GM12878 (cell line): ENCODE results near the gene PTPRC. TPM values are rescaled to one million over a fixed set of nuclear protein-coding genes. Genes with fewer than 3 reads are reported as not detected.

Experiments
- ATAC-seq: fragments of 200-7000 bp; cut with Tn5 transposase; 3 replicates; pipeline ENCODE4 v1.9.1; 2020; ENCODE audit warnings: mild to moderate bottlenecking, moderate library complexity
- BruUV-seq: library from RNA; stranded (reverse); fragments of 400-500 nt; replicated peaks from 2 replicates; lab custom pipeline; 2021; lab: Mats Ljungman, UMichigan
- CTCF ChIA-PET: fragments of 300-600 bp; sonication (Branson Sonifier 250); formaldehyde crosslinking; extraction: SDS; loops from one replicate; lab custom pipeline; 2021; ENCODE audit warnings: inconsistent platforms; lab: Yijun Ruan, JAX
- POLR2A ChIA-PET: fragments of 350-600 bp; formaldehyde crosslinking; extraction: SDS; loops from one replicate; lab custom pipeline; 2021; ENCODE audit warnings: inconsistent platforms; lab: Charles Lee
- RAD21 ChIA-PET: fragments of 300-600 bp; sonication (Branson Sonifier 250); formaldehyde crosslinking; loops from one replicate; lab custom pipeline; 2023; ENCODE audit warnings: antibody characterized with exemption; ENCODE audit not compliant: unreplicated experiment; lab: Charles Lee
- SMC1A ChIA-PET: fragments of 300-600 bp; sonication (Branson Sonifier 250); formaldehyde crosslinking; loops from one replicate; lab custom pipeline; 2023; ENCODE audit not compliant: unreplicated experiment, uncharacterized antibody; lab: Charles Lee
- DNase-seq: peaks from one replicate; pipeline ENCODE4 v3.0.0-alpha.2; 2011; ENCODE audit warnings: low read depth, low spot score
- FAIRE-seq: peaks from 3 replicates; lab custom pipeline; 2011; peaks lifted over from hg19 to GRCh38; lab: Jason Lieb, UNC
- H2AFZ ChIP-seq: 2 replicates; pipeline ENCODE4 v1.6.0; 2011; ENCODE audit warnings: low read depth, low read length, control low read depth; ENCODE audit not compliant: control insufficient read depth
- H3K27ac ChIP-seq: 2 replicates; pipeline ENCODE4 v1.5.1; 2011; ENCODE audit warnings: control low read depth; ENCODE audit not compliant: control insufficient read depth, insufficient read depth
- H3K27me3 ChIP-seq, 2 experiments: replicated peaks in 1 of 2; 2 replicates each; pipeline versions ENCODE4 v1.6.0 to v1.6.1; 2011; ENCODE audit warnings: low read length in 1 of 2; ENCODE audit not compliant: control insufficient read depth in 2 of 2, insufficient read depth in 2 of 2
- H3K36me3 ChIP-seq, 2 experiments: 2 replicates each; pipeline ENCODE4 v1.5.1; 2011; ENCODE audit warnings: low read length in 1 of 2; ENCODE audit not compliant: control insufficient read depth in 2 of 2, insufficient read depth in 2 of 2
- H3K4me1 ChIP-seq: 2 replicates; pipeline ENCODE4 v1.6.1; 2011; ENCODE audit warnings: mild to moderate bottlenecking, low read length, moderate library complexity, mixed read lengths; ENCODE audit not compliant: control insufficient read depth, insufficient read depth
- H3K4me2 ChIP-seq: 2 replicates; pipeline ENCODE4 v1.6.0; 2011; ENCODE audit warnings: control low read depth; ENCODE audit not compliant: control insufficient read depth, insufficient read depth
- H3K4me3 ChIP-seq: fragments of 200-600 bp; sonication (generic); 2 replicates; pipeline ENCODE4 v1.5.1; 2016
- H3K79me2 ChIP-seq: 2 replicates; pipeline ENCODE4 v1.6.0; 2011; ENCODE audit warnings: low read length; ENCODE audit not compliant: control insufficient read depth, insufficient read depth
- H3K9ac ChIP-seq: 2 replicates; pipeline ENCODE4 v1.8.0; 2011; ENCODE audit warnings: low read length, control low read depth, mixed read lengths; ENCODE audit not compliant: control insufficient read depth, insufficient read depth
- H3K9me3 ChIP-seq: replicated peaks from 3 replicates; pipeline ENCODE4 v1.5.1; 2011; ENCODE audit warnings: mild to moderate bottlenecking, low read length; ENCODE audit not compliant: control insufficient read depth, insufficient read depth
- H4K20me1 ChIP-seq: 2 replicates; pipeline ENCODE4 v1.6.0; 2011; ENCODE audit not compliant: control insufficient read depth, insufficient read depth
- ATF3 ChIP-seq: IDR thresholded peaks from 2 replicates; pipeline ENCODE4 v1.6.1; 2011; ENCODE audit warnings: low read depth, mild to moderate bottlenecking, low read length, moderate library complexity, borderline replicate concordance; ENCODE audit errors: extremely low read depth
- ATF7 ChIP-seq: fragments of 450-650 bp; IDR thresholded peaks from 2 replicates; pipeline ENCODE4 v1.6.1; 2016; ENCODE audit warnings: low read depth, mild to moderate bottlenecking
- HCFC1 ChIP-seq: fragments of 150-350 bp; IDR thresholded peaks from 2 replicates; pipeline ENCODE4 v1.6.1; 2014; ENCODE audit warnings: low read length
- HSF1 ChIP-seq: fragments of 150-350 bp; IDR thresholded peaks from 2 replicates; pipeline ENCODE4 v1.6.1; 2014; ENCODE audit warnings: mild to moderate bottlenecking, low read depth, low read length
- IKZF1 ChIP-seq: fragments of 450-650 bp; conservative IDR thresholded peaks from 2 replicates; pipeline ENCODE4 v1.6.1; 2017; ENCODE audit warnings: antibody characterized with exemption, mild to moderate bottlenecking
- JUND ChIP-seq: IDR thresholded peaks from 2 replicates; pipeline ENCODE4 v1.6.1; 2012; ENCODE audit warnings: low read depth, mild to moderate bottlenecking, low read length, improper control_type of control experiment, moderate library complexity
- MTA3 ChIP-seq: IDR thresholded peaks from 2 replicates; pipeline ENCODE4 v1.6.1; 2012; ENCODE audit warnings: low read length, inconsistent platforms, borderline replicate concordance
- NBN ChIP-seq: fragments of 450-650 bp; IDR thresholded peaks from 2 replicates; pipeline ENCODE4 v1.6.1; 2016
- POLR2A ChIP-seq: IDR thresholded peaks from 2 replicates; pipeline ENCODE4 v1.6.1; 2011; ENCODE audit warnings: low read depth, mild to moderate bottlenecking, low read length
- RAD51 ChIP-seq: fragments of 450-650 bp; IDR thresholded peaks from 2 replicates; pipeline ENCODE4 v1.6.1; 2016; ENCODE audit warnings: moderate library complexity, mild to moderate bottlenecking, inconsistent platforms
- SMAD5 ChIP-seq: IDR thresholded peaks from 2 replicates; pipeline ENCODE4 v1.6.1; 2016; ENCODE audit warnings: antibody characterized with exemption, low read depth
- SUZ12 ChIP-seq: fragments of 200-600 bp; sonication (generic); IDR thresholded peaks from one replicate; pipeline ENCODE4 v1.6.1; 2018; ENCODE audit warnings: antibody characterized with exemption, mild to moderate bottlenecking; ENCODE audit not compliant: unreplicated experiment
- ZBTB11 ChIP-seq: fragments of 450-650 bp; formaldehyde crosslinking; IDR thresholded peaks from 2 replicates; pipeline ENCODE4 v1.5.0; 2022; ENCODE audit warnings: mild to moderate bottlenecking, missing genetic modification characterization
- ZNF217 ChIP-seq: fragments of 450-650 bp; IDR thresholded peaks from 2 replicates; pipeline ENCODE4 v1.6.1; 2017; ENCODE audit warnings: antibody characterized with exemption, mild to moderate bottlenecking
- ZNF687 ChIP-seq: fragments of 450-650 bp; IDR thresholded peaks from 2 replicates; pipeline ENCODE4 v1.6.1; 2017; ENCODE audit warnings: mild to moderate bottlenecking, moderate library complexity
- WGBS: methylation state at CpG from one replicate; pipeline ENCODE4 v1.1.6; 2016; ENCODE audit warnings: low lambda C conversion rate; ENCODE audit not compliant: insufficient replicate concordance, insufficient coverage; ENCODE audit errors: missing lambda C conversion rate; 5-methylcytosine and 5-hydroxymethylcytosine counted together
- in situ Hi-C: fragments of 300-500 bp; cut with MboI; formaldehyde crosslinking; loops from 9 replicates; pipeline ENCODE4 v1.14.3; 2018; ENCODE audit warnings: mixed read lengths
- intact Hi-C: fragments of 100-400 bp; cut with micrococcal nuclease; formaldehyde crosslinking; loops from one replicate; pipeline ENCODE4 v1.14.2; 2022; ENCODE audit not compliant: unreplicated experiment
- polyA plus RNA-seq, 11 experiments: library from polyadenylated mRNA; depleted of rRNA in 4 of 11; unstranded in 6 of 11; stranded (reverse) in 5 of 11; fragments of >200 nt; fragmentation: Nextera tagmentation in 4 of 11; fragmentation: Illumina TruSeq in 1 of 11; extraction: Ambion mirVana in 4 of 11; extraction: Trizol in 1 of 11; gene quantifications; 1 replicate in 1 of 11; 2 replicates in 10 of 11; pipeline versions ENCODE4 v1.2.1 to v1.2.3, GENCODE V29; 2011 to 2016; ENCODE audit warnings: inconsistent platforms in 2 of 11, missing spikeins in 2 of 11, low read depth in 1 of 11
- total RNA-seq, 4 experiments: library from RNA; depleted of rRNA in 3 of 4; stranded (reverse); fragments of >200 nt in 3 of 4; fragmentation: Illumina TruSeq in 1 of 4; extraction: Trizol in 1 of 4; gene quantifications; 2 replicates each; pipeline versions ENCODE4 v1.2.1 to v1.2.3, GENCODE V29; 2013 to 2021

PTPRC gene
- total and polyA plus RNA-seq, 10 of the 15 experiments (the other 5 are each of a cell fraction or from before 2014, with no cell fraction given) = 72.9 to 221 (median 118) TPM

- in situ Hi-C loops = no loop called here
- no peak for FAIRE-seq
- intact Hi-C loops = no loop called here
- no peak for TF ChIP-seq SUZ12
- TF ChIP-seq MTA3 = no peak
- TF ChIP-seq NBN = 0 out of 2 replicates have a peak, but pooled peaks have one; percentile 50
- TF ChIP-seq HSF1 = no peak
- no peak for TF ChIP-seq JUND
- TF ChIP-seq SMAD5 = no peak
- no peak for TF ChIP-seq ATF3
- TF ChIP-seq POLR2A = no peak
- TF ChIP-seq ZBTB11 (CRISPR knock-in tag) = no peak
- TF ChIP-seq IKZF1 = no peak
- TF ChIP-seq ATF7 = no peak
- no peak for TF ChIP-seq ZNF217
- no peak for TF ChIP-seq ZNF687
- no peak for TF ChIP-seq RAD51
- TF ChIP-seq HCFC1 = no peak
These were observed 17.7 kb downstream of the PTPRC start for GRCh38 chr1:198656500-198656932.

More at GRCh38 chr1:198656500-198656932, 17.7 kb downstream of the PTPRC start:
- H3K4me1 ChIP-seq = peaks cover 32% of the 10 kb centered on the region
- peak overlapping the region; percentile 25; the same call in 1 of the 2 replicates for H3K4me3 ChIP-seq
- H3K79me2 ChIP-seq = peaks cover 44% of the 10 kb centered on the region
- H3K4me2 ChIP-seq = peak overlapping the region; percentile 90
- ChIA-PET CTCF (interaction anchor here (0.7 to 2.1 kb wide), 11 partner anchors 9 to 1006 kb away, joined by 3 to 7 read pairs (median 3); no protein-coding TSS in a partner anchor), RAD21 (interaction anchor here (1.0 to 3.2 kb wide), 13 partner anchors 9 to 489 kb away, joined by 3 to 26 read pairs (median 5); partner anchors contain the start of gene PTPRC), POLR2A (interaction anchor here (0.6 to 2.1 kb wide), 12 partner anchors 8 to 895 kb away, joined by 3 to 15 read pairs (median 4); no protein-coding TSS in a partner anchor), SMC1A (interaction anchor here (0.5 to 4.3 kb wide), 21 partner anchors 8 to 482 kb away, joined by 3 to 37 read pairs (median 4); no protein-coding TSS in a partner anchor)
- H3K36me3 ChIP-seq = no peaks in the 10 kb centered on the region
- no peaks in the 10 kb centered on the region for H3K27me3 ChIP-seq
- peak overlapping the region; percentile 28; the same call in 1 of the 2 replicates for H3K9ac ChIP-seq
- WGBS = 0% methylated on average over 4 of the region's 4 CpGs
- peak; percentile 61 for ATAC-seq
- no peaks in the 10 kb centered on the region for H3K9me3 ChIP-seq
- peak overlapping the region; percentile 74 for H3K27ac ChIP-seq
- DNase-seq = no peak
- H4K20me1 ChIP-seq = no peaks in the 10 kb centered on the region
- BruUV-seq = no TSS peak
- H2AFZ ChIP-seq = peak overlapping the region; percentile 33
